CD4-positive, alpha-beta T cell treated with Interleukin-15 for 1 hour (primary cell): ENCODE results near the gene COPS9.

ENCODE experiments used
- DNase-seq: peaks from one replicate; pipeline ENCODE4 v3.0.0-alpha.2; 2020

COPS9 gene

GRCh38 chr2:240132651-240132980, 3.5 kb downstream of the COPS9 start:
- no peak for DNase-seq

- DNase-seq = no peak
These were observed 4.0 kb downstream of the COPS9 start for GRCh38 chr2:240131941-240132650.

GRCh38 chr2:240131296-240131695, 4.8 kb downstream of the COPS9 start:
- DNase-seq = no peak

- no peak for DNase-seq
These were observed 5.5 kb downstream of the COPS9 start for GRCh38 chr2:240130393-240131195.

- DNase-seq = no peak
These were observed 6.2 kb downstream of the COPS9 start for GRCh38 chr2:240129731-240130392.

GRCh38 chr2:240129311-240129710, 6.8 kb downstream of the COPS9 start:
- DNase-seq = no peak

GRCh38 chr2:240128608-240129145, 7.4 kb downstream of the COPS9 start:
- DNase-seq = no peak

GRCh38 chr2:240127911-240128607, 8.0 kb downstream of the COPS9 start:
- no peak for DNase-seq

- no peak for DNase-seq
These were observed 8.8 kb downstream of the COPS9 start for GRCh38 chr2:240127191-240127750.

- no peak for DNase-seq
These were observed 9.4 kb downstream of the COPS9 start for GRCh38 chr2:240126731-240127130.

GRCh38 chr2:240125742-240126141, 10.4 kb downstream of the COPS9 start:
- no peak for DNase-seq

GRCh38 chr2:240124651-240125030, 11.5 kb downstream of the COPS9 start:
- no peak for DNase-seq

GRCh38 chr2:240123821-240124650, 12.1 kb downstream of the COPS9 start:
- no peak for DNase-seq

GRCh38 chr2:240121675-240122074, 14.4 kb downstream of the COPS9 start:
- no peak for DNase-seq

- no peak for DNase-seq
These were observed 14.9 kb downstream of the COPS9 start for GRCh38 chr2:240121190-240121589.

GRCh38 chr2:240114233-240114632, 21.9 kb downstream of the COPS9 start:
- no peak for DNase-seq

GRCh38 chr2:240112914-240113690, 23.0 kb downstream of the COPS9 start:
- no peak for DNase-seq

GRCh38 chr2:240111253-240111652, 24.9 kb downstream of the COPS9 start:
- DNase-seq = no peak

GRCh38 chr2:240109386-240109785, 26.7 kb downstream of the COPS9 start:
- DNase-seq = no peak

GRCh38 chr2:240107477-240107796, 28.7 kb downstream of the COPS9 start:
- DNase-seq = no peak
